H1 (cell line): ENCODE data around the gene TNIK. TPM values are rescaled to one million over a fixed set of nuclear protein-coding genes. Genes with fewer than 3 reads are reported as not detected.

Experiments
- TCF12 ChIP-seq: IDR thresholded peaks from 2 replicates; pipeline ENCODE4 v1.6.1; 2011; ENCODE audit warnings: low read depth, mild to moderate bottlenecking, low read length
- USF2 ChIP-seq: IDR thresholded peaks from 2 replicates; pipeline ENCODE4 v1.6.1; 2011; ENCODE audit warnings: low read length, improper control_type of control experiment
- polyA plus RNA-seq, 7 experiments: library from polyadenylated mRNA; depleted of rRNA in 3 of 7; stranded (reverse) in 5 of 7; unstranded in 2 of 7; fragments of >200 nt in 5 of 7; fragments of 200-250 nt in 2 of 7; gene quantifications; 1 replicate in 5 of 7; 2 replicates in 1 of 7; 4 replicates in 1 of 7; pipeline versions ENCODE4 v1.2.1 to v1.2.3, GENCODE V29; 2011 to 2013; ENCODE audit warnings: missing spikeins in 2 of 7, mixed read lengths in 2 of 7
- total RNA-seq: library from RNA; stranded (reverse); fragmentation: NEBNext Ultra II Directional; extraction: Animal tissue kit (Norgen Biotek cat#: 25700); gene quantifications from 2 replicates; pipeline ENCODE4 v1.2.1, GENCODE V29; 2021
- TF ChIP-seq, protein P1 (sequence below): fragments of 300-600 bp; sonication (generic); IDR thresholded peaks from 2 replicates; pipeline ENCODE4 v1.7.1; 2012; ENCODE audit warnings: low read length, moderate library complexity, mild to moderate bottlenecking, inconsistent platforms; ENCODE audit not compliant: insufficient replicate concordance

TNIK gene
- total and polyA plus RNA-seq, 2 of the 8 experiments (the other 6 are each of a cell fraction or from before 2014, with no cell fraction given): 7.4 to 42.0 TPM

DNA sequence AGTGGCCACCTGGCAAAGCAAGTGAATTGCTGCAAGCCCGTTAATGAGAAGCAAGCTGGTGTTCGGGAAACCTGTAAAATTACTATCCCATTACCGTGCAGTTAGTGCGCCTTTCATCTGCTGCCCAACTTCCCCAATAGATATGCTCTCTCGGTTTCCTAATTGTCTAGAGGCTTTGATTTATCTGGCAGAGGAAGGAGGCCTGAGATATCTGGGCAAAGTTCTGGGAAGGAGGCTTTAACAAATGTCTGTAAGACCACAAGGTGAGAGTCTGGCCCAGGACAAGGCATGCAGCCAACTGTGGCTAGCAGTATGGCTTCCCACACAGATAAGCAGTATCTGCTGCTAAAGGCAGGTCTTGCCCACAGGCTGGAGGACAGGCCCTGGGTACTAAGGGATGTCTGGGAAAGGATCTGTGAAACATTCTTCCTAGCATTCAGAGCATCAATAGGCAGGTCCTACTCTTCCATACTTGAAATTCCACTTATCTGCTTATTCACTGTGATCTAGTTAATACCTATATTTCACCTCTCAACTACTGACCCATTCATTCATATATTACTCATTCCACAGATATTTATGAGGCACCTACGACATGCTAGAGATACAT, 303.7 kb downstream of the TNIK start (continued):
- TF ChIP-seq, protein P1, sequence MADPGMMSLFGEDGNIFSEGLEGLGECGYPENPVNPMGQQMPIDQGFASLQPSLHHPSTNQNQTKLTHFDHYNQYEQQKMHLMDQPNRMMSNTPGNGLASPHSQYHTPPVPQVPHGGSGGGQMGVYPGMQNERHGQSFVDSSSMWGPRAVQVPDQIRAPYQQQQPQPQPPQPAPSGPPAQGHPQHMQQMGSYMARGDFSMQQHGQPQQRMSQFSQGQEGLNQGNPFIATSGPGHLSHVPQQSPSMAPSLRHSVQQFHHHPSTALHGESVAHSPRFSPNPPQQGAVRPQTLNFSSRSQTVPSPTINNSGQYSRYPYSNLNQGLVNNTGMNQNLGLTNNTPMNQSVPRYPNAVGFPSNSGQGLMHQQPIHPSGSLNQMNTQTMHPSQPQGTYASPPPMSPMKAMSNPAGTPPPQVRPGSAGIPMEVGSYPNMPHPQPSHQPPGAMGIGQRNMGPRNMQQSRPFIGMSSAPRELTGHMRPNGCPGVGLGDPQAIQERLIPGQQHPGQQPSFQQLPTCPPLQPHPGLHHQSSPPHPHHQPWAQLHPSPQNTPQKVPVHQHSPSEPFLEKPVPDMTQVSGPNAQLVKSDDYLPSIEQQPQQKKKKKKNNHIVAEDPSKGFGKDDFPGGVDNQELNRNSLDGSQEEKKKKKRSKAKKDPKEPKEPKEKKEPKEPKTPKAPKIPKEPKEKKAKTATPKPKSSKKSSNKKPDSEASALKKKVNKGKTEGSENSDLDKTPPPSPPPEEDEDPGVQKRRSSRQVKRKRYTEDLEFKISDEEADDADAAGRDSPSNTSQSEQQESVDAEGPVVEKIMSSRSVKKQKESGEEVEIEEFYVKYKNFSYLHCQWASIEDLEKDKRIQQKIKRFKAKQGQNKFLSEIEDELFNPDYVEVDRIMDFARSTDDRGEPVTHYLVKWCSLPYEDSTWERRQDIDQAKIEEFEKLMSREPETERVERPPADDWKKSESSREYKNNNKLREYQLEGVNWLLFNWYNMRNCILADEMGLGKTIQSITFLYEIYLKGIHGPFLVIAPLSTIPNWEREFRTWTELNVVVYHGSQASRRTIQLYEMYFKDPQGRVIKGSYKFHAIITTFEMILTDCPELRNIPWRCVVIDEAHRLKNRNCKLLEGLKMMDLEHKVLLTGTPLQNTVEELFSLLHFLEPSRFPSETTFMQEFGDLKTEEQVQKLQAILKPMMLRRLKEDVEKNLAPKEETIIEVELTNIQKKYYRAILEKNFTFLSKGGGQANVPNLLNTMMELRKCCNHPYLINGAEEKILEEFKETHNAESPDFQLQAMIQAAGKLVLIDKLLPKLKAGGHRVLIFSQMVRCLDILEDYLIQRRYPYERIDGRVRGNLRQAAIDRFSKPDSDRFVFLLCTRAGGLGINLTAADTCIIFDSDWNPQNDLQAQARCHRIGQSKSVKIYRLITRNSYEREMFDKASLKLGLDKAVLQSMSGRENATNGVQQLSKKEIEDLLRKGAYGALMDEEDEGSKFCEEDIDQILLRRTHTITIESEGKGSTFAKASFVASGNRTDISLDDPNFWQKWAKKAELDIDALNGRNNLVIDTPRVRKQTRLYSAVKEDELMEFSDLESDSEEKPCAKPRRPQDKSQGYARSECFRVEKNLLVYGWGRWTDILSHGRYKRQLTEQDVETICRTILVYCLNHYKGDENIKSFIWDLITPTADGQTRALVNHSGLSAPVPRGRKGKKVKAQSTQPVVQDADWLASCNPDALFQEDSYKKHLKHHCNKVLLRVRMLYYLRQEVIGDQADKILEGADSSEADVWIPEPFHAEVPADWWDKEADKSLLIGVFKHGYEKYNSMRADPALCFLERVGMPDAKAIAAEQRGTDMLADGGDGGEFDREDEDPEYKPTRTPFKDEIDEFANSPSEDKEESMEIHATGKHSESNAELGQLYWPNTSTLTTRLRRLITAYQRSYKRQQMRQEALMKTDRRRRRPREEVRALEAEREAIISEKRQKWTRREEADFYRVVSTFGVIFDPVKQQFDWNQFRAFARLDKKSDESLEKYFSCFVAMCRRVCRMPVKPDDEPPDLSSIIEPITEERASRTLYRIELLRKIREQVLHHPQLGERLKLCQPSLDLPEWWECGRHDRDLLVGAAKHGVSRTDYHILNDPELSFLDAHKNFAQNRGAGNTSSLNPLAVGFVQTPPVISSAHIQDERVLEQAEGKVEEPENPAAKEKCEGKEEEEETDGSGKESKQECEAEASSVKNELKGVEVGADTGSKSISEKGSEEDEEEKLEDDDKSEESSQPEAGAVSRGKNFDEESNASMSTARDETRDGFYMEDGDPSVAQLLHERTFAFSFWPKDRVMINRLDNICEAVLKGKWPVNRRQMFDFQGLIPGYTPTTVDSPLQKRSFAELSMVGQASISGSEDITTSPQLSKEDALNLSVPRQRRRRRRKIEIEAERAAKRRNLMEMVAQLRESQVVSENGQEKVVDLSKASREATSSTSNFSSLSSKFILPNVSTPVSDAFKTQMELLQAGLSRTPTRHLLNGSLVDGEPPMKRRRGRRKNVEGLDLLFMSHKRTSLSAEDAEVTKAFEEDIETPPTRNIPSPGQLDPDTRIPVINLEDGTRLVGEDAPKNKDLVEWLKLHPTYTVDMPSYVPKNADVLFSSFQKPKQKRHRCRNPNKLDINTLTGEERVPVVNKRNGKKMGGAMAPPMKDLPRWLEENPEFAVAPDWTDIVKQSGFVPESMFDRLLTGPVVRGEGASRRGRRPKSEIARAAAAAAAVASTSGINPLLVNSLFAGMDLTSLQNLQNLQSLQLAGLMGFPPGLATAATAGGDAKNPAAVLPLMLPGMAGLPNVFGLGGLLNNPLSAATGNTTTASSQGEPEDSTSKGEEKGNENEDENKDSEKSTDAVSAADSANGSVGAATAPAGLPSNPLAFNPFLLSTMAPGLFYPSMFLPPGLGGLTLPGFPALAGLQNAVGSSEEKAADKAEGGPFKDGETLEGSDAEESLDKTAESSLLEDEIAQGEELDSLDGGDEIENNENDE: no peak
- TF ChIP-seq TCF12: no peak
- TF ChIP-seq USF2: no peak
